ENCODE results near the gene OLFM1.

- TF ChIP-seq CTCF (IDR thresholded peaks at IDR 0.05), result no peak
- TF ChIP-seq POLR2AphosphoS5 (IDR thresholded peaks at IDR 0.05), result no peak
- no peak for TF ChIP-seq POLR2A (IDR thresholded peaks at IDR 0.05)
Measured at GRCh38 chr9:135145312-135145711, 57.8 kb downstream of the OLFM1 start.

Data from breast epithelium (tissue), 3 donors.